AG09309 (cell line): ENCODE results near the gene NXPH4.

ENCODE experiments used
- DNase-seq: peaks from one replicate; pipeline ENCODE4 v3.0.0-alpha.2; 2010; ENCODE audit warnings: low read depth
- H3K4me3 ChIP-seq: 2 replicates; pipeline ENCODE4 v1.5.1; 2011; ENCODE audit warnings: mild to moderate bottlenecking, low read depth, low read length, moderate library complexity; ENCODE audit not compliant: control insufficient read depth
- TF ChIP-seq, protein P1 (sequence below): IDR thresholded peaks from 2 replicates; pipeline ENCODE4 v1.5.1; 2011; ENCODE audit warnings: mild to moderate bottlenecking, low read depth, low read length, inconsistent platforms; ENCODE audit not compliant: insufficient read depth, control insufficient read depth; ENCODE audit errors: missing control alignments

NXPH4 gene

DNA sequence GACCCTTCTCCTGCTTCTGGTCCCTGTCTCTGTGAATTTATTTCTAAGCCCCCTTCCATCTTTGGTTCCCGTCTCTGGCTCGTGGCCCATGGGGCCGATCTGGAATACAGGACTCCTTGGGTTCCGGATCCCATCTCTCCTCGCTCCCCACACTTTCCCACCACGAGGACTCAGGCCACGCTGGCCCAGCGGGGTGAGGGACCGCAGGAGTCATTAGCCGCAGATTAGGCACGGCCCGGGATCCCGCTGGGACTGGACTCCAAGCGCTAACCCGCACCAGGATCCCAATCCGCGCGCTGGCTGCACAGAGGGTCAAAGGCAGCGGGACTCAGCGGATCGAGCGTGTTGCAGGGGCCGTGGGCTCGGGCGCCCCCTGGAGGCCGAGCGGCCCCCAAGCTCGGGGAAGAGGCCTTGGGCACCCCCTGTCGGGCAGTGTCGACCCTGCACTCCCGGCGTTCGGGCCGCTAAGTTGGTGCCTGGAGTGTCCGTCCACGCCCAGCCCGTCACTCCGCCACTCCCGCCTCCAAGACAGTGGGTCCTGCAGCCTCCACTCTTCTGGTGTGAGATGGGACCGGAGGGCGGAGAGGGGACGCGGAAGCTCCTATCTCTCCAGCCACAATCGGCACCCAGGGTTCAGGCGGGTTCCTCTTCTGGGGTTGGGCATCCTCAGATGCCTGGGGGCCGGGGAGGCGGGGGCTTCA lies 22.4 kb downstream of the NXPH4 start:
- peak; percentile 54 for DNase-seq
- TF ChIP-seq, protein P1, sequence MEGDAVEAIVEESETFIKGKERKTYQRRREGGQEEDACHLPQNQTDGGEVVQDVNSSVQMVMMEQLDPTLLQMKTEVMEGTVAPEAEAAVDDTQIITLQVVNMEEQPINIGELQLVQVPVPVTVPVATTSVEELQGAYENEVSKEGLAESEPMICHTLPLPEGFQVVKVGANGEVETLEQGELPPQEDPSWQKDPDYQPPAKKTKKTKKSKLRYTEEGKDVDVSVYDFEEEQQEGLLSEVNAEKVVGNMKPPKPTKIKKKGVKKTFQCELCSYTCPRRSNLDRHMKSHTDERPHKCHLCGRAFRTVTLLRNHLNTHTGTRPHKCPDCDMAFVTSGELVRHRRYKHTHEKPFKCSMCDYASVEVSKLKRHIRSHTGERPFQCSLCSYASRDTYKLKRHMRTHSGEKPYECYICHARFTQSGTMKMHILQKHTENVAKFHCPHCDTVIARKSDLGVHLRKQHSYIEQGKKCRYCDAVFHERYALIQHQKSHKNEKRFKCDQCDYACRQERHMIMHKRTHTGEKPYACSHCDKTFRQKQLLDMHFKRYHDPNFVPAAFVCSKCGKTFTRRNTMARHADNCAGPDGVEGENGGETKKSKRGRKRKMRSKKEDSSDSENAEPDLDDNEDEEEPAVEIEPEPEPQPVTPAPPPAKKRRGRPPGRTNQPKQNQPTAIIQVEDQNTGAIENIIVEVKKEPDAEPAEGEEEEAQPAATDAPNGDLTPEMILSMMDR: peak; percentile 100
- peak overlapping the region; percentile 94 for H3K4me3 ChIP-seq

GRCh38 chr12:57239587-57240065 lies 23.0 kb downstream of the NXPH4 start:
- TF ChIP-seq, protein P1: no peak
- H3K4me3 ChIP-seq: peak overlapping the region; percentile 94
- DNase-seq: no peak

DNA sequence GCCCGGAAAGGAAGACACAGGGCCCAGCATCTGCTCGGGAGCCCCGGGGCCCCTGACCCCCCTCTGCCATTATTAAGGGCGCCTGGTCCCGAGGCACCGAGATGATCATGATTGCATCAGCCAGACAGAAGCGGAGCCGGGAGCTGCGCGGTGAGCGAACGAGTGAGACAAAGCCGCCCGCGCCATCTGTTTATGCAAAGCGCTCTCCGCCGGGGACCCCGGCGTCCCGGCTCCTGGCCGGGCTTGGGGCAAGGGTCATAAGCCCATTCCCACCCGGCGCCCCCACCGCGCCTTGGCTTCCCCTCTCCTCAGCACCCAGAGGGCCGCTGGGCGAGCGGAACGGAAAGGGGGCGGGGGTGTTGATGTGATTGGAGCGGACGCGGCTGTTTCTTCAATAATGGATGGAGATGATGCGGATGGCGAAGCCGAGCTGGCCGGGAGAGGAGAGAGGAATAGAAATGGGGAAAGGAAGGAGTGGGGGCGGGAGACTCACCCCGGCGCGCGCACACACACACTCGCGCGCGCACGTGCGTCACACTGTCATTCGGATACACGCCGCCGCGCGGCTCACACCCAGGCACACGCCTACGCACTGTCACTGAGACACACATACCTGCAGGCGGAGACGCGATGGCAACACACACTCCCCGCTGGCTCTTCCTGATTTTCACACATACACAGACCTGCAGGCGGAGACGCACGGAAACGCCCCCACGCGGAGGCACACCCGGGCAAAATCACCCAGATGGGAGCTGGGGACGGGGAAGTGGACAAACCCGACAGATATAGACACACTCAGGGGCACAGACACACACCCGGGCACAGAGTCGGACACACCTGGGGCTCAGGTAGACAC lies 23.7 kb downstream of the NXPH4 start:
- no peak for DNase-seq
- TF ChIP-seq, protein P1: no peak
- H3K4me3 ChIP-seq: peak overlapping the region; percentile 94

GRCh38 chr12:57240926-57241401 lies 24.4 kb downstream of the NXPH4 start:
- peak overlapping the region; percentile 94 for H3K4me3 ChIP-seq
- DNase-seq: no peak
- TF ChIP-seq, protein P1: no peak

- DNase-seq: no peak
- peak overlapping the region; percentile 94 for H3K4me3 ChIP-seq
- TF ChIP-seq, protein P1: no peak
Observed at GRCh38 chr12:57241402-57242310, 25.1 kb downstream of the NXPH4 start.

DNA sequence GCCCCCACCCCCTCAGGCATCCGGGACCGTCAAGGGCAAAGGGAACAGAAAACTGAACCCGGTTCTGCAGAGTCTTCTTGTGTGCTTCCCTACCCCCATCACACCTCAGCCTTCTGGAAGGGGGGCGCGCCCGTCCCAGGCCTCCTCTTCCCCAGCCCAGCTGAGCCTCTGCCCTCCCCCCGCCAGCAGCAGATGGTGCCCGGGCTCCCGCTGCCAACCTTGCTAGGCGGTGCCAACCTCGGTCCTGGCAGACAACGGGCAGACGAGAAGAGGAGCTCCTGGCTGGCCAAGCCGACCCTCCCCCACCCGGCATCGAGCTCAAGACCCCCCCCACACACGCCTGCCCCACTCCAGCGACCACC lies 25.7 kb downstream of the NXPH4 start:
- no peak for DNase-seq
- no peak overlapping the region for H3K4me3 ChIP-seq
- TF ChIP-seq, protein P1: no peak
